GM18526 (cell line): Measurements from ENCODE around the gene STUB1.

Source experiments
- POLR2A ChIP-seq: IDR thresholded peaks from 3 replicates; pipeline ENCODE4 v1.6.1; 2011; ENCODE audit not compliant: insufficient read length; ENCODE audit errors: extremely low read depth

The STUB1 gene

DNA sequence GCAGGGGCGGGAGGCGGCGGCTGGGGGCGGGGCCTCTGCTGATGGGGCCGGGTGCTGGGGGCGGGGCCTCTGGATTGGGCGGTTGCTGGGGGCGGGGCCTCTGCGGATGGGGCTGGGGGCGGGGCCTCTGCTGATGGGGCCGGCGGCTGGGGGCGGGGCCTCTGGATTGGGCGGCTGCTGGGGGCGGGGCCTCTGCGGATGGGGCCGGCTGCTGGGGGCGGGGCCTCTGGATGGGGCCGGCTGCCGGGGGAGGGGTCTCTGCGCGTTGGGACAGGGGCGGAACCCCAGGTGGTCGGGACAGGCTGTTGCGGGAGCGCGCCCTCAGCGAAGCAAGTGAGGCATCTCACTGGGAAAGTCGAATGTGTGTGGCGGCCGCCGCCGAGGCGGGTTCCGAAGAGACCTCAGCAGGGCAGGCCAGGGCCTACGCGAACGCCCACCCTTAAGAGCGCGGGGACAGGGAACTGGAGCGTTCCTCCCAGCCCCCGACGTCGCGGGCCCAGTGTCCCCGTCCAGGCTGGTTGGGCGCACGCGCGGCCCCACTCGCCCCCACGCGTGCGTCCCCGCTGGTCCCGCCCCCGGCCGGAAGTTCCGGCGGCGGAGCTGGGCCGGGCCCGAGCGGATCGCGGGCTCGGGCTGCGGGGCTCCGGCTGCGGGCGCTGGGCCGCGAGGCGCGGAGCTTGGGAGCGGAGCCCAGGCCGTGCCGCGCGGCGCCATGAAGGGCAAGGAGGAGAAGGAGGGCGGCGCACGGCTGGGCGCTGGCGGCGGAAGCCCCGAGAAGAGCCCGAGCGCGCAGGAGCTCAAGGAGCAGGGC, at the start of gene STUB1:
TSS of gene STUB1 (plus strand) at position 597 of the 811 bp plus-strand sequence. CDS start at position 713, 116 bp downstream.
- peak; percentile 88 for TF ChIP-seq POLR2A

DNA sequence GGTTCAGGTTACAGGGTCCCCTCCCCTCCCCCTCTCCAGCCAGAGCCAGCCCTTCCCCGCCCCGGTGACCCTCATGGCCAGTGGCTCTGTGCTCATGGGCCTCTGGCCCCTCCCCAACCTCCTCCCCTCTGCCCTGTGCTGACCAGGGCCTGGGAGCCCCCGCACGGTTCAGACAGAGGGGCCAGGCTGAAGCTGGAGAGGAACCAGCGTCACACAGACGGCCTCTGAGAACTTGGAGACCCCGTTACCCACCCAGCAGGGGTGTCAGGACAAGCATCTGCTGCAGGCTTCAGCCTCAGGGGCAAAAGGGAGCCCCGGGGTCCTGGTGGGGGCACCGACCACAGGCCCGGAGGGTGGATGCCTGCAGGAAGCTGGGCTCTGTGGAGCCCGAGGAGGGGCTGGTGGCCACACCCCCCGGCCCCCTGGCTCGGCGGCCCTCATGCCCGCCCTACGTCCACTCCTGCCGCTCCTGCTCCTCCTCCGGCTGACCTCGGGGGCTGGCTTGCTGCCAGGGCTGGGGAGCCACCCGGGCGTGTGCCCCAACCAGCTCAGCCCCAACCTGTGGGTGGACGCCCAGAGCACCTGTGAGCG, 49.3 kb upstream of the STUB1 start, which contains the start of gene WFIKKN1:
TSS of gene WFIKKN1 (plus strand) at position 171 of the 591 bp plus-strand sequence. CDS start at position 440, 269 bp downstream.
- TF ChIP-seq POLR2A, result no peak

DNA sequence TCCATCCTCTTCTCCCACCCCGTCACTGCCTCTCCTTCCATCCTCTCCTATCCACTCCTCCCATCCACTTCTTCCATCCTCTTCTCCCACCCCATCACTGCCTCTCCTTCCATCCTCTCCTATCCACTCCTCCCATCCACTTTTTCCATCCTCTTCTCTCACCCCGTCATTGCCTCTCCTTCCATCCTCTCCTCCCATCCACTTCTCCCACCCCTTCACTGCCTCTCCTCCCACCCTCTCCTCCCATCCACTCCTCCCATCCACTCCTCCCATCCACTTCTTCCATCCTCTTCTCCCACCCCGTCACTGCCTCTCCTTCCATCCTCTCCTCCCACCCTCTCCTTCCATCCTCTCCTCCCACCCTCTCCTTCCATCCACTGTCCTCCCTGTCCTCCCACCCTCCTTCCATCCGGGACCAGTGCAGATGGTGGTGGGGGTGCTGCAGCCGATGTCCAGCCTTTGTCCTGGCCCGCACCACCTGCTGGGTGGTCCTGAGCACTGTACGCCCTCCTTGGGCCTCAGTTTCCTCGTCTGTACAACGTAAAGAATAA, 48.3 kb upstream of the STUB1 start:
- TF ChIP-seq POLR2A, result no peak

DNA sequence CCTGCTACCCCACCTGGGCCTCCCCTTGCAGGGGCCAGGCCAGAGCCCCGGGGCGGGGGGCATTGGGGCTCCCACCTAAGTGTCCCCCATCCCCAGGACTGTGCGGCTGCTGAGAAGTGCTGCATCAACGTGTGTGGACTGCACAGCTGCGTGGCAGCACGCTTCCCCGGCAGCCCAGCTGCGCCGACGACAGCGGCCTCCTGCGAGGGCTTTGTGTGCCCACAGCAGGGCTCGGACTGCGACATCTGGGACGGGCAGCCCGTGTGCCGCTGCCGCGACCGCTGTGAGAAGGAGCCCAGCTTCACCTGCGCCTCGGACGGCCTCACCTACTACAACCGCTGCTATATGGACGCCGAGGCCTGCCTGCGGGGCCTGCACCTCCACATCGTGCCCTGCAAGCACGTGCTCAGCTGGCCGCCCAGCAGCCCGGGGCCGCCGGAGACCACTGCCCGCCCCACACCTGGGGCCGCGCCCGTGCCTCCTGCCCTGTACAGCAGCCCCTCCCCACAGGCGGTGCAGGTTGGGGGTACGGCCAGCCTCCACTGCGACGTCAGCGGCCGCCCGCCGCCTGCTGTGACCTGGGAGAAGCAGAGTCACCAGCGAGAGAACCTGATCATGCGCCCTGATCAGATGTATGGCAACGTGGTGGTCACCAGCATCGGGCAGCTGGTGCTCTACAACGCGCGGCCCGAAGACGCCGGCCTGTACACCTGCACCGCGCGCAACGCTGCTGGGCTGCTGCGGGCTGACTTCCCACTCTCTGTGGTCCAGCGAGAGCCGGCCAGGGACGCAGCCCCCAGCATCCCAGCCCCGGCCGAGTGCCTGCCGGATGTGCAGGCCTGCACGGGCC, 47.5 kb upstream of the STUB1 start:
- TF ChIP-seq POLR2A, result no peak

DNA sequence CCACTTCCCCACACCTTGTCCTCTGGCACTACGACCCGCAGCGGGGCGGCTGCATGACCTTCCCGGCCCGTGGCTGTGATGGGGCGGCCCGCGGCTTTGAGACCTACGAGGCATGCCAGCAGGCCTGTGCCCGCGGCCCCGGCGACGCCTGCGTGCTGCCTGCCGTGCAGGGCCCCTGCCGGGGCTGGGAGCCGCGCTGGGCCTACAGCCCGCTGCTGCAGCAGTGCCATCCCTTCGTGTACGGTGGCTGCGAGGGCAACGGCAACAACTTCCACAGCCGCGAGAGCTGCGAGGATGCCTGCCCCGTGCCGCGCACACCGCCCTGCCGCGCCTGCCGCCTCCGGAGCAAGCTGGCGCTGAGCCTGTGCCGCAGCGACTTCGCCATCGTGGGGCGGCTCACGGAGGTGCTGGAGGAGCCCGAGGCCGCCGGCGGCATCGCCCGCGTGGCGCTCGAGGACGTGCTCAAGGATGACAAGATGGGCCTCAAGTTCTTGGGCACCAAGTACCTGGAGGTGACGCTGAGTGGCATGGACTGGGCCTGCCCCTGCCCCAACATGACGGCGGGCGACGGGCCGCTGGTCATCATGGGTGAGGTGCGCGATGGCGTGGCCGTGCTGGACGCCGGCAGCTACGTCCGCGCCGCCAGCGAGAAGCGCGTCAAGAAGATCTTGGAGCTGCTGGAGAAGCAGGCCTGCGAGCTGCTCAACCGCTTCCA, 46.7 kb upstream of the STUB1 start:
- no peak for TF ChIP-seq POLR2A

DNA sequence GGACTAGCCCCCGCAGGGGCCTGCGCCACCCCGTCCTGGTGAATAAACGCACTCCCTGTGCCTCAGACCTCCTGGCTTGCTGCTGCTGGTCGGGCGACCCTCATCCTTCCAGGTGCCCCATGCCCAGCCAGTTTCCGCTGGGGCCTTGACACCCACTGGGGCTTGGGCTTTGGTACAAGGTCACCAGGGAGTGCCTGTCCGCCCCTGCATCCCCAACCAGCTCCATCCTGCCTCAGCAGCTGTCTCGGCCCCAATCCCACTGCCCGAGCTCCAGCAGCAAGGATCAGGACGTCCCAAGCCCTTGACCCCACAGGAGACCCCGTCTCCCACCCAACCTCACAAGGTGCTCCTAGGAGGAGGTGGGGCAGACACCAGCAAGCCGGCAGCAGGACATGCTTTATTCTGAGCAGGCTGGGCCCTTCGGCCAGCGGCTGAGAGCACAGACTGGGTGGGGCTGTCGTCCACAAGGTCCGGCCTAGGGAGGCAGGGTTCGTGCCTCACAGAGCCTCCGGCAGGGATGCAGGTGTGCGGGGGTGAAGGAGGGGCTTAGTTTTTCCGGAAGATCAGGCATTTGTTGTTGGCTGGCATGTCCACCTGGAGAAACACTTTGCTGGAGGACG, 46.0 kb upstream of the STUB1 start:
- no peak for TF ChIP-seq POLR2A

DNA sequence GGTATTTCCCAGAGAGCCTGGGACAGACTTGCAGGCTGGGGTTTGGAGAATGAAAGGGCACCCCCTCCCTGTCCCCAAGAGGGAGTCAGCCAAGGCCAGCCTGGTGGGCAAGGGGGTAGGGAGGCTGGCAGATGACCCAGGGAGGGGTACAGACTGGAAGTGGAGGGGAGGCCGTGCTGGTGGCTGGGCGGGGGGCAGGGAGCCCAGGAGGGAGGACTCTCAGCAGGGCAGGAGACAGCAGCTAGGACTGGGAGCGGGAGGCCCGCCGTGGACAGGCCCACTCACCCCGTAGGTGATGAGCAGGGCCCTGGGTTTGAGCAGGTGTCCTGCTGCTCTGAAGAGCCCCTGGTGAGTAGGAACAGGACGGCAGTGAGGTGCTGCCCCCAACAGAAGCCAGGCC, 45.2 kb upstream of the STUB1 start:
- no peak for TF ChIP-seq POLR2A

DNA sequence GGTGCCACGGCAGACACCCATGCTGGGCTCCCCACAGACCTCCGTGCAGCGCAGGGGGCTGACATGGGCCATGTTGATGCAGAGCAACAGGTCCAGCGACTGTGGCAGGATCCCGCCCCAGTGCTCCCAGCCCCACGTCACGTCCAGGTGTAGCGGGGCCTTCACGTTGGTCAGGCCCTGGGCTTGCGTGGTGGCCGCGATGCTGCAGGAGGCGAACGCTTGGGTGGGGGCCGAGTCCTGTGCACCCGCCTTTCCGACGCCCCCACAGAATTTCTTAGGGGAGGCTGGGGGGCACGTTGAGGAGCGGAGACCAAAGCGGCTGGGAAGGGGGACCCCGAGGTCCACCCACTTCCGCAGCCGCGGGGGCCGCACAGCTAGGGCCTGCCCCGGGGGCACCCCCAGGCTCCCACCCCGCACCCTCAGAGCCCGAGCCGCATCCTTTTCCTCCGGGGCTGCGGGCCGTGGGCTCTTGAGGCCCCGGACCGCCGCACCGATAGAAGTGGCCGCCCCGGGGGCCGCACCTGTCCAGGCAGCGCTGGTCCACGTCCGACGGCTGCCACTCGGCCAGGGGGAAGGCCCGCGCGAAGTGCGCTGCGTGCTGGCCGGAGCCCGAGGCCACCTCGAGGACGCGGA, 44.5 kb upstream of the STUB1 start:
- TF ChIP-seq POLR2A, result no peak

DNA sequence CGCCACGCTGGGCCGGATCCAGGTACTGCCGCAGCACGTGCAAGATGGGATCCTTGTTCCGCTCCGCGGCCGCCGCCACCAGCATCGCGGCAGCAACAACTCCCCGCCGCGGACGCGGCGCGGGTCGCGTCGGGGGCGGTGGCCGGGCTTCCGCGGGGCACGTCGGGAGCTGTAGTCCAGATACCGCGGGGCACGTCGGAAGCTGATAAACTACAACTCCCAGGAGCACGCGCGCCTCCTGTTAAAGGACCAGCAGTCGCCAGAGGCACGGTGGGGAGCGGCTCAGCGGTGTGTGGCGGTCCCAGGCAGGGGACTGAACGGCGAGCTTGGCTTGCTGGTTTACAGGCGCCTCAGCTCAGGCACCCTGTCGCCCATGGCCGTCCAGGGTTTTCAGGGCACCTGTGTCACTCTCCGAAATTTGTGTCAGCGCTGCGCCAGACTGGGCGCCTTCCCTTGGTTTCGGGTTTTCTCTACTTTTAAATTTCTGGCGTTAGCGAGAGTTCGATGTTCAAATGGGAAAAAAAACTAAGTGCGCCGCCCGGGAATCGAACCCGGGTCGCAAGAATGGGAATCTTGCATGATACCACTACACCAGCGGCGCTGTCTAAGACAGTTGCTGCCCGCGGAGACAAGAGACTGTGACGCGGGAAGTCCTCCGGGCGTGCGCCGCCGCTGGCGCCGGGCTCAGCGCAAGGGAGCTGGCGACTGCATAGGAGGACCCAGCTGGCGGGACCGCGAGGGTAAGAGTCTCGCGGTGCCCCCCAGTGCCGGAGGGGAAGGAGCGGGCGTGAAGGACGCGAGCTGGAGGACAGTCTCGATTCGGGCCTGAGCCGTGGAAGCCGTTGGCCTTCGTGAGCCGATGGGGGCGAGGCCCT, 43.8 kb upstream of the STUB1 start, which contains the start of gene METTL26:
TSS of gene METTL26 (minus strand) at position 100 of the 875 bp plus-strand sequence. CDS start at position 85, 15 bp downstream.
- peak; percentile 77 for TF ChIP-seq POLR2A

DNA sequence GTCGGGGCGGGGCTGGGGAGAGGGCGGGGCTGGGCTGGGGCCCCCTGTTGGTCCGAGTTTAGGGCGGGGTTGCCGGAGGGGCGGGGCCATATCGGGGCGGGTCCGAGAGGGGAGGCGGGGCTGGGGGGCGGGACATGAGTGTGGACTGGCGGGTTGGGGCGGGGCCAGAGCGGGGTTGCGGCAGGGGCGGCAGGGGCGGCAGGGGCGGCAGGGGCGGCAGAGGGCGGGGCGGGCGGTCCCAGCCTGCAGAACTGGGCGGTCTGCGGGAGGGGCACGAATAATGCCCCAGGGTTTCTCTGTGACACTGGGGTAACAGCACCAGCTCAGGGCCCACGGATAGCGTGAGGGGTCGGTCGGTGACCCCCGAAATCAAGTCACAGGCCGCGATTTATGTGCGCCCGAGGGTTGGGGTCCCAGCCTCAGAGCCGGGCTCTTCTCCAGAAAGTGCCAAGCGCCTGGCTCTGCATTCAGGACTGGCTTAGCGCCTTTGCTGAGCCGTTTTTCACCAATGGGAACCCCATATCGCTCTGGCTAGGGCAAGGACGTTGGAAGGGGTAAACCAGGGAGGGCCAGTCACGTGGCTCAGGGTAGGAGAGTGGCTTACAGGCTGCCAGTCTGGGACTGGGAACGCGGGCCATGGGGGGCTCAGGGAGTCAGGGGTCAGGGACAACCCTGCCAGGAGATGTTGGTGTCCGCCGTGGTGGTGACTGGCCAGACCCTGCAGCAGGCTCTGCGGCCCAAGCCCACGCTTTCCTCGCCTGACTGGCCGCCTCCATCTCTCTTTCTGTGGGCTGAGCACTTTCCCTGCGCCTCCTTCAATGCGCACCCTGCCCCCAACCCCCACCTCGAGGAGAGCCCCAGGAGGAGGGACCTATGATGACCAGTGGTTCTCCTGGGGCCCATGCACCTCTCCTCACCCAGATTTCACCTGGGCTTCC, 42.9 kb upstream of the STUB1 start:
- no peak for TF ChIP-seq POLR2A

DNA sequence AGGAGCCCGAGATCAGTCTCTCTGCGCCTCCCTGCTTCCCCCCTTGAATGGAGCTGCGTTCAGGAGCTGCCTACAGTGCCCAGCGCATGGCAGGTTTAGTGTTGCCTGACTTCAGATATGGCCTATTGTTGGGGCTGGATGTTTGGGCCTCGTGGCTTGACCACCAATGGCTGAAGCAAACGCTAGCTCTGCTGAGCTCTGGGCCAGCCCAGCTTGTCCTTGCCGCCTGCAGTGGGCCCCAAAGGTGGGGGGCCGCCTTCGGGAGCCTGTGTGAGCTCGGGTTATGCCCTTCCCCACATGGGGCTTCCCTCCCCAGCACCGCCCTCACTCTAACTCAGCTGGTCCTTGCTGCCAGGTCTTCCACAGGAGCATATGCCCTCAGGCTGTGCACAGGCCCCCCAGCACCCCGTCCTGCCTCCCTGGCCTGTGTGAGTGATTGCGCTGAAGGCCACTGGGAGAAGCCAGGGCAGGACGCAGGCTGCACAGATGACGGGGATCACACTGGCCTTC, 42.1 kb upstream of the STUB1 start:
- no peak for TF ChIP-seq POLR2A
